HG03103 (cell line): ENCODE results near the gene PSMD5.

Source experiments
- ATAC-seq: cut with Tn5 transposase; IDR thresholded peaks from one replicate; pipeline ENCODE4 v1.9.1; 2021; ENCODE audit warnings: low read depth; ENCODE audit not compliant: unreplicated experiment

PSMD5 gene

GRCh38 chr9:120768247-120768646 lies 74.5 kb downstream of the PSMD5 start:
- no peak for ATAC-seq

- ATAC-seq = no peak
Measured at GRCh38 chr9:120767451-120767850, 75.3 kb downstream of the PSMD5 start.
